PC-9 (cell line): ENCODE results near the gene CHRNA4. TPM values are rescaled to one million over a fixed set of nuclear protein-coding genes. Genes with fewer than 3 reads are reported as not detected.

Experiments
- BruUV-seq: library from RNA; stranded (reverse); fragments of 400-500 nt; replicated peaks from 2 replicates; lab custom pipeline; 2021; lab: Mats Ljungman, UMichigan
- CTCF ChIA-PET: fragments of 300-600 bp; sonication (Branson Sonifier 250); formaldehyde crosslinking; loops from one replicate; lab custom pipeline; 2022; ENCODE audit warnings: antibody characterized with exemption; lab: Charles Lee
- POLR2A ChIA-PET: fragments of 300-600 bp; sonication (Branson Sonifier 250); formaldehyde crosslinking; loops from one replicate; lab custom pipeline; 2022; ENCODE audit warnings: antibody characterized with exemption; ENCODE audit not compliant: unreplicated experiment; lab: Charles Lee
- DNase-seq, 2 experiments: peaks; one replicate each; pipeline versions ENCODE4 v3.0.0 to v3.0.0-alpha.2; 2015 to 2022; ENCODE audit warnings: mixed read lengths in 1 of 2
- H2AFZ ChIP-seq: fragments of 200-600 bp; sonication (generic); 2 replicates; pipeline ENCODE4 v1.8.1; 2017; ENCODE audit warnings: antibody characterized with exemption
- H3F3A ChIP-seq: fragments of 200-600 bp; sonication (generic); 2 replicates; pipeline ENCODE4 v1.8.1; 2017; ENCODE audit warnings: antibody characterized with exemption, mild to moderate bottlenecking, low read depth; ENCODE audit not compliant: insufficient read depth
- H3K27ac ChIP-seq: fragments of 200-600 bp; sonication (generic); 2 replicates; pipeline ENCODE4 v1.6.1; 2016; ENCODE audit warnings: mixed run types
- H3K27me3 ChIP-seq: fragments of 200-600 bp; sonication (generic); 2 replicates; pipeline ENCODE4 v1.6.1; 2016; ENCODE audit warnings: low read depth, mixed run types; ENCODE audit not compliant: insufficient read depth
- H3K36me3 ChIP-seq: fragments of 200-600 bp; sonication (generic); 2 replicates; pipeline ENCODE4 v1.6.1; 2016; ENCODE audit warnings: low read depth, mixed run types
- H3K4me1 ChIP-seq: fragments of 200-600 bp; sonication (generic); replicated peaks from 2 replicates; pipeline ENCODE4 v1.6.1; 2016; ENCODE audit warnings: mixed run types; ENCODE audit not compliant: insufficient read depth
- H3K4me2 ChIP-seq: fragments of 200-600 bp; sonication (generic); 2 replicates; pipeline ENCODE4 v1.6.1; 2017; ENCODE audit warnings: mixed run types
- H3K4me3 ChIP-seq: fragments of 200-600 bp; sonication (generic); 2 replicates; pipeline ENCODE4 v1.6.1; 2016; ENCODE audit warnings: mixed run types
- H3K79me2 ChIP-seq: fragments of 200-600 bp; sonication (generic); 2 replicates; pipeline ENCODE4 v1.6.1; 2017; ENCODE audit warnings: low read depth, mixed run types
- H3K9me2 ChIP-seq: fragments of 200-600 bp; sonication (generic); 2 replicates; pipeline ENCODE4 v1.8.1; 2017; ENCODE audit warnings: mild to moderate bottlenecking; ENCODE audit not compliant: insufficient read depth
- H3K9me3 ChIP-seq: fragments of 200-600 bp; sonication (generic); 2 replicates; pipeline ENCODE4 v1.8.1; 2016; ENCODE audit warnings: low read depth; ENCODE audit not compliant: insufficient read depth
- H4K20me1 ChIP-seq: fragments of 200-600 bp; sonication (generic); 2 replicates; pipeline ENCODE4 v1.8.1; 2017; ENCODE audit not compliant: insufficient read depth
- CTCF ChIP-seq: fragments of 200-600 bp; sonication (generic); conservative IDR thresholded peaks from 2 replicates; pipeline ENCODE4 v1.6.1; 2017; ENCODE audit warnings: mixed run types, antibody characterized with exemption, mild to moderate bottlenecking, moderate library complexity
- EZH2 ChIP-seq: fragments of 200-600 bp; sonication (generic); IDR thresholded peaks from 2 replicates; pipeline ENCODE4 v1.8.0; 2017; ENCODE audit warnings: antibody characterized with exemption, low read depth
- intact Hi-C: fragments of 100-400 bp; cut with micrococcal nuclease; formaldehyde crosslinking; loops from one replicate; pipeline ENCODE4 v1.10.0; 2022; ENCODE audit not compliant: unreplicated experiment
- total RNA-seq: library from RNA; stranded (reverse); gene quantifications from 2 replicates; pipeline ENCODE4 v1.2.3, GENCODE V29; 2021

The CHRNA4 gene
- total RNA-seq, 1 experiment from 2014 or later, result not detected

DNA sequence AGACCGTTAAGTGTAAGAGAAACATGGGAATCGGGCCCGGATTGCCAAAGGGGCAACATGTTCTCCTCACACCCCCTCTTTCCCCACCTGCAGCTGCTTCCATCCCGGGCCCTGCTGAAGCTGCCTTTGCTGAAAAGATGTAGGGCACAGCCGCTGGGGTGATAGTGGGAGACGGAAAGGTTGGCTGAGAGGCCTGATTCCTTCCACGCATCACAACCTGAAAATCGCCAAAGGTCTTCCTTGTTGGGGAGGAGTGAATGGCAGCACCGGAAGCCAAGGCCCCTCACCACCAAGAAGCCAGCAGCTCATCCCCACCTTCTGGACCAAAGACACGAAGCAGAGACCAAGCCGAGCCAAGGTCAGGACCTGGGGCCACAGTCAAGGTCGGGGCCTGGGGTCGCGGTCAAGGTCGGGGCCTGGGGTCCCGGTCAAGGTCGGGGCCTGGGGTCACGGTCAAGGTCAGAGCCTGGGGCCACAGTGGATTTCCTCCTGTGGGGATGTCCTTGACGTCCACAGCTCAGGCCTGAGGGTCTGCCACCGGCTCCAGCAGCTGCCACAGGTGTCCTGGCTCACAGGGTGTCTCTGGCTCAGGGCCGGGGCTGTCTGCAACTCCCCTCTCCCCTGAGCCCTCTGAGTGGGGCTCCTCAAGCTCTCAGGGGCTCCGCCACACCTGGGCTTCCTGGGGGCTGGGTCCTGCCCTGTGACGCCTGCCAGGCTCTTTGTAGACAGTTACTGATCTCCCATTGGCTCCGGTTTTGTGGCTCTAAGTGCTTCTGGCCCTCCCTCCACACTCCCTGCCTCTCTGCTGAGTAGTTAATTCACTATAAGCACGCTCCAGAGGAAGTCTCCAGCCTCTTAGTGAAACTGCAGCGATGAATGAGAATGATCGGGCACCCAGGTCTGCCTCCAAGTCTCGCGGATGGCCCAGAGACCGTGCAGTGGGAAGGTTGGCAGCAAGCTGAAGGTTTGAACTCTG, 5.5 kb upstream of the CHRNA4 start:
- no peaks in the 10 kb centered on the region for H3F3A ChIP-seq
- no peaks in the 10 kb centered on the region for H3K4me1 ChIP-seq
- H2AFZ ChIP-seq, result no peak overlapping the region
- H3K79me2 ChIP-seq, result no peaks in the 10 kb centered on the region
- no peaks in the 10 kb centered on the region for H3K36me3 ChIP-seq
- BruUV-seq, result no TSS peak
- DNase-seq, result no peak
- no peak overlapping the region for H3K27ac ChIP-seq
- ChIA-PET POLR2A (no interaction called here), CTCF (no interaction called here)
- no peaks in the 10 kb centered on the region for H3K9me3 ChIP-seq
- H3K4me2 ChIP-seq, result no peak overlapping the region
- no peak overlapping the region for H3K4me3 ChIP-seq
- TF ChIP-seq EZH2 (no peak), CTCF (no peak)
- H3K27me3 ChIP-seq, result peaks cover 96% of the 10 kb centered on the region
- intact Hi-C loops, result no loop called here
- no peaks in the 10 kb centered on the region for H3K9me2 ChIP-seq
- peaks cover 14% of the 10 kb centered on the region for H4K20me1 ChIP-seq

DNA sequence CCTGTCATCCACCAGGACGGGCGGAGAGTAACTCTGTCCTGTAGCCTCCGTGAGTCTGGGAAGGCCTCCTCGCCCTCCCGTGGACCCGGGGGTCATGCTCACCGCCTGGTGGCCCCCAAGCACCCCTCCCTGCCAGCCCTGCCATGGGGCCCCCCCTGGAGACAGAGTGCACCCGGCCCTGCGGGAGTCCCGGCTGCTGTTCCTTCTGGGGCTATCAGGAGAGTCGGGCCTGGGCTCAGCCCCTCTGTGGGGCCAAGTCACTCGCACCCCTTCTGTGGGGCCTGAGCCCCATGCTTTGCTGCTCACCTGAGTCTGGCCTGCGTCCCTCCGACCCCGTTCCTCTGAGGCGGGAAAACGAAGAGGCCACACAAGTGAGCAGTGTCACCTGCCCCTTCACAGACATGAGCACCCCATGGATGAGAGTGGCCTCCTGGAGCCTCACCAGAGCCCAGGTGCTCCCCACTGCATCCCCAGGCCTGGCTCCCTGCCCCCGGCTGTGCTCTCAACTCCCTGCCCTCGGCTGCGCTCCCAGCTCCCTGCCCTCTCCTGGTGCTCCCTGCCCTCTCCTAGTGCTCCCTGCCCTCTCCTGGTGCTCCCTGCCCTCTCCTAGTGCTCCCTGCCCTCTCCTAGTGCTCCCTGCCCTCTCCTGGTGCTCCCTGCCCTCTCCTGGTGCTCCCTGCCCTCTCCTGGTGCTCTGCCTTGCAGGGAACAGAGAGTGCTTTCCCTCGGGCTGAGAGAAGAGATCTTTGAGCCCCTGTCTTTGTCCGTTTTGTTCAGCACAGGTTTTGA, 4.6 kb upstream of the CHRNA4 start:
- Histone ChIP-seq H3K36me3 (no peaks in the 10 kb centered on the region), H3F3A (no peaks in the 10 kb centered on the region), H3K27me3 (peaks cover 90% of the 10 kb centered on the region), H3K9me2 (no peaks in the 10 kb centered on the region), H4K20me1 (peaks cover 6% of the 10 kb centered on the region; the same call in 1 of the 2 replicates), H3K4me3 (no peak overlapping the region), H3K79me2 (no peaks in the 10 kb centered on the region), H2AFZ (no peak overlapping the region), H3K9me3 (no peaks in the 10 kb centered on the region), H3K4me2 (no peak overlapping the region), H3K27ac (no peak overlapping the region), H3K4me1 (no peaks in the 10 kb centered on the region)
- no TSS peak for BruUV-seq
- DNase-seq, result no peak
- ChIA-PET POLR2A (no interaction called here), CTCF (no interaction called here)
- TF ChIP-seq CTCF (no peak), EZH2 (no peak)
- intact Hi-C loops, result no loop called here

DNA sequence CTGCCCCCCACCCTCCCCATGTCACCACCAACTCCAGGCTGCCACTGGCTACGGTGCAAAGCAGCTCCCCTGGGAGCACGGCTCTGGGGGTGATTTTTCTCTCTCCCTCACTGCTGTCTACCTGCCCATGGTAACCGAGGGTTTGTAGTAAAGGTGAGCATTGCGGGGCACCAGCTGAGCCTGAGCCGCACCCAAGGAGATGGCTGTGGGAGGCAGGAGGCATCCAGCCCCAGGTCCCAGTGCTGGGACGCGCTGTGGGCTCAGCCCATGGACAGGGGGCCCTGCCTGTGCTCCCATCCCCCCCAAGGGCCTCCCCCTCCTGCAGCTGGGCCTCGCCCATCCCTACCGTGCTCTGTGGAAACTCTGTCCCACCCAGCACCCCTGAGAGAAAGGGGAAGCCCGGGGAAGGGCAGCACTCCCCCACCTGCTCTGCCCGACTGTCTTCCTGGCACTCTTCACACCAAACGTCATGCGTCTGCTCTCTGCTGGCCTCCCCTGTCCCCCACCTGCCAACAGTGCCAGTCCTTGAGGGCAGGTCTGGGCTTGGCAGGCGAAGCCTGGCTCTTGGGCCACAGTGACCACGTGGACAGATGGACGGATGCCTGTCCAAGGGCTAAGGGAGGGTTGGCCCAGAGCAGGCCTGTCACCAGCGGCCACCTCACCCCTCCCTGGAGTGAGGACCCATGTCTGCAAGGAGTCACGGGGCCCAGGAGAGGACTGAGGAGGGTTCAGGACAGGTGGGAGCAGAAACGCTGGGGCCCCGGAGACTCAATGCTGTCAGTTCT, 3.8 kb upstream of the CHRNA4 start:
- peaks cover 82% of the 10 kb centered on the region for H3K27me3 ChIP-seq
- CTCF ChIA-PET, result no interaction called here
- BruUV-seq, result no TSS peak
- no peaks in the 10 kb centered on the region for H3F3A ChIP-seq
- no peak overlapping the region for H3K27ac ChIP-seq
- no peak overlapping the region for H3K4me3 ChIP-seq
- H3K9me3 ChIP-seq, result no peaks in the 10 kb centered on the region
- POLR2A ChIA-PET, result no interaction called here
- peaks cover 6% of the 10 kb centered on the region; the same call in 1 of the 2 replicates for H4K20me1 ChIP-seq
- DNase-seq, result no peak
- no peaks in the 10 kb centered on the region for H3K4me1 ChIP-seq
- TF ChIP-seq CTCF (no peak), EZH2 (no peak)
- intact Hi-C loops, result no loop called here
- H3K36me3 ChIP-seq, result no peaks in the 10 kb centered on the region
- H3K9me2 ChIP-seq, result no peaks in the 10 kb centered on the region
- no peak overlapping the region for H2AFZ ChIP-seq
- H3K79me2 ChIP-seq, result no peaks in the 10 kb centered on the region
- no peak overlapping the region for H3K4me2 ChIP-seq
